ENCODE results near the gene THBS2. TPM values are rescaled to one million over a fixed set of nuclear protein-coding genes. Genes with fewer than 3 reads are reported as not detected.
"Not testable (repeated sequence)": the region's sequence is repeated elsewhere in the genome, so short reads cannot be mapped to it uniquely, and the experiment has no call there.

The THBS2 gene
- total RNA-seq, 4 donors from 2014 or later: 5.4 to 28.3 (median 16.3) TPM

DNA sequence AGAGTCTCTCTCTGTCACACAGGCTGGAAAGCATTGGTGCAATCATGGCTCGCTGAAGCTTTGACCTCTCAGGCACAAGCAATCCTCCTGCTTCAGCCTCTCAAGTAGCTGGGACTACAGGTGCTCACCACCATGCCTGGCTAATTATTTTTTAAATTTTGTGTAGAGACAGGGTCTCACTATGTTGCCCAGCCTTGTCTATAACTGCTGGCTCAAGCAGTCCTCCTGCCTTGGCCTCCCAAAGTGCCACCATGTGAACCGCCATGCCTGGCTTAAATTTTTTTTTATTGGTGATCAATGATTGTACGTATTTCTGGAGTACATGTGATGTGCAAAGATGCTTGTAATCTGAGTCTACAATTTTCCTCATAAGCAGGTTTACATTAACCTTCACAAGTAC is 54.8 kb downstream of the THBS2 start:
- no peak for DNase-seq
- Histone ChIP-seq H3K9me3 (no peaks in the 10 kb centered on the region), H3K4me3 (no peak overlapping the region), H3K36me3 (no peaks in the 10 kb centered on the region), H3K27ac (no peak overlapping the region), H3K4me1 (no peaks in the 10 kb centered on the region), H3K27me3 (no peaks in the 10 kb centered on the region)
- TF ChIP-seq POLR2A (IDR thresholded peaks at IDR 0.05): no peak
- TF ChIP-seq, protein P1, sequence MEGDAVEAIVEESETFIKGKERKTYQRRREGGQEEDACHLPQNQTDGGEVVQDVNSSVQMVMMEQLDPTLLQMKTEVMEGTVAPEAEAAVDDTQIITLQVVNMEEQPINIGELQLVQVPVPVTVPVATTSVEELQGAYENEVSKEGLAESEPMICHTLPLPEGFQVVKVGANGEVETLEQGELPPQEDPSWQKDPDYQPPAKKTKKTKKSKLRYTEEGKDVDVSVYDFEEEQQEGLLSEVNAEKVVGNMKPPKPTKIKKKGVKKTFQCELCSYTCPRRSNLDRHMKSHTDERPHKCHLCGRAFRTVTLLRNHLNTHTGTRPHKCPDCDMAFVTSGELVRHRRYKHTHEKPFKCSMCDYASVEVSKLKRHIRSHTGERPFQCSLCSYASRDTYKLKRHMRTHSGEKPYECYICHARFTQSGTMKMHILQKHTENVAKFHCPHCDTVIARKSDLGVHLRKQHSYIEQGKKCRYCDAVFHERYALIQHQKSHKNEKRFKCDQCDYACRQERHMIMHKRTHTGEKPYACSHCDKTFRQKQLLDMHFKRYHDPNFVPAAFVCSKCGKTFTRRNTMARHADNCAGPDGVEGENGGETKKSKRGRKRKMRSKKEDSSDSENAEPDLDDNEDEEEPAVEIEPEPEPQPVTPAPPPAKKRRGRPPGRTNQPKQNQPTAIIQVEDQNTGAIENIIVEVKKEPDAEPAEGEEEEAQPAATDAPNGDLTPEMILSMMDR (IDR thresholded peaks at IDR 0.05): no peak

DNA sequence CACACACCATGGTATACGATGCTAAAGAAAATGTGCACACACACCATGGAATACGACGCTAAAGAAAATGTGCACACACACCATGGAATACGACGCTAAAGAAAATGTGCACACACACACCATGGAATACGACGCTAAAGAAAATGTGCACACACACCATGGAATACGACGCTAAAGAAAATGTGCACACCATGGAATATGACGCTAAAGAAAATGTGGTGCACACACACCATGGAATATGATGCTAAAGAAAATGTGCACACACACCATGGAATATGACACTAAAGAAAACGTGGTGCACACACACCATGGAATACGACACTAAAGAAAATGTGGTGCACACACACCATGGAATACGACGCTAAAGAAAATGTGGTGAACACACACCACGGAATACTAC is 55.7 kb downstream of the THBS2 start:
- not testable (repeated sequence) for H3K36me3 ChIP-seq, DNase-seq, H3K27ac ChIP-seq, H3K27me3 ChIP-seq, H3K4me3 ChIP-seq, H3K9me3 ChIP-seq, H3K4me1 ChIP-seq

DNA sequence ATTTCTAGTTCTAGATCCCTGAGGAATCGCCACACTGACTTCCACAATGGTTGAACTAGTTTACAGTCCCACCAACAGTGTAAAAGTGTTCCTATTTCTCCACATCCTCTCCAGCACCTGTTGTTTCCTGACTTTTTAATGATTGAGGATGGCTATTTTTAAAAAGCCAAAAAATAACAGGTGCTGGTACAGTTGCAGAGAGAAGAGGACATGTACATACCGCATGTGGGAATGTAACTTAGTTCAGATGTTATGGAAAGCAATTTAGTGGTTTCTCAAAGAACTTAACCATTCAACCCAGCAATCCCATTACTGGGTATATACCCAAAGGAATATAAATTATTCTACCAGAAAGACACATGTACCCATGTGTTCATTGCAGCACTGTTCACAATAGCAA is 57.4 kb downstream of the THBS2 start:
- not testable (repeated sequence) for H3K4me1 ChIP-seq, H3K9me3 ChIP-seq, DNase-seq, H3K4me3 ChIP-seq, H3K27me3 ChIP-seq, H3K27ac ChIP-seq, H3K36me3 ChIP-seq

DNA sequence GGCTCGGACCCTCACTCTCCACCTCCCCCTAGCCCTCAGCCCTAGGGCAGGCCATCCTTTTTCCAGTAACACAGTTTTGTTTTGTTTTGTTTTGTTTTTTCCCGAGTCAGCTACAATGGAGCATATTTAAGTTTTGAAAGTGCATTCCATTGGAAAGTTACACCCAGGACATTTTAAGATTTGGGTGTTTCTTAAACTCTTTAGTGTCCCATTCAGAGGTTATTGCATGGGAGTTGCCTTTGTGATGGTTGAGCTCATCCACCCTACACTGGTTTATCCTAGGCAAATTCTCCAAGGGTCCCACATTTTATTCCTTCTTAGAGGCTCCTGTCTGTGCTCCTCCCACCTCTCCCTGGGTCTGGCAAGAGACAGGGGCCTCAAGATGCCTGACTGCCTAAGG is 58.9 kb downstream of the THBS2 start:
- H3K27ac ChIP-seq: no peak overlapping the region

DNA sequence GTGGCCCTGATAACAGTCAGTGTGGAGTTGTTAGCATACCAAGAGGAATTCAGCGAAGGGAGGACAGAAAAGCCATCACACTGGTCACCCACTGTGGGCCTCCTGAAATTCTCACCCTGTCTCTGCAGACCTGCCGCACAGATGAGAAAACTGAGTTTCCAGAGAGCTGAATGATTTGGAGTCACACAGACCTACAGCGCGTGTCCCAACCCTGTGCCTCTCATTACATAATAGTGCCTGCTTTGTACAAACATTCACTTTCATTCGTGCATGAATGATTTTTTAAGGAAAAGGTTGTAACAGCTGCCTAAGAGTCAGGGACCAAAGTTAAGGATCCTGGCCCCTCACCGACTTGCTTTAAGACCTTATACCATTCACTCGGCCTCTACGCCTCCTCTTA is 62.7 kb downstream of the THBS2 start:
- Histone ChIP-seq H3K9me3 (no peaks in the 10 kb centered on the region), H3K4me3 (no peak overlapping the region), H3K36me3 (no peaks in the 10 kb centered on the region), H3K27me3 (no peaks in the 10 kb centered on the region), H3K27ac (peak overlapping the region in 1 of 4 donors; percentile 26), H3K4me1 (no peaks in the 10 kb centered on the region)
- TF ChIP-seq POLR2A (IDR thresholded peaks at IDR 0.05): no peak
- TF ChIP-seq, protein P1 (IDR thresholded peaks at IDR 0.05): no peak
- no peak for DNase-seq

More for the DNA sequence above, 58.9 kb downstream of the THBS2 start:
- TF ChIP-seq, protein P1 (IDR thresholded peaks at IDR 0.05): no peak
- no peak for TF ChIP-seq POLR2A (IDR thresholded peaks at IDR 0.05)
- H3K36me3 ChIP-seq: no peaks in the 10 kb centered on the region
- H3K27me3 ChIP-seq: no peaks in the 10 kb centered on the region
- H3K9me3 ChIP-seq: no peaks in the 10 kb centered on the region
- H3K4me3 ChIP-seq: no peak overlapping the region
- DNase-seq: no peak
- H3K4me1 ChIP-seq: no peaks in the 10 kb centered on the region

DNA sequence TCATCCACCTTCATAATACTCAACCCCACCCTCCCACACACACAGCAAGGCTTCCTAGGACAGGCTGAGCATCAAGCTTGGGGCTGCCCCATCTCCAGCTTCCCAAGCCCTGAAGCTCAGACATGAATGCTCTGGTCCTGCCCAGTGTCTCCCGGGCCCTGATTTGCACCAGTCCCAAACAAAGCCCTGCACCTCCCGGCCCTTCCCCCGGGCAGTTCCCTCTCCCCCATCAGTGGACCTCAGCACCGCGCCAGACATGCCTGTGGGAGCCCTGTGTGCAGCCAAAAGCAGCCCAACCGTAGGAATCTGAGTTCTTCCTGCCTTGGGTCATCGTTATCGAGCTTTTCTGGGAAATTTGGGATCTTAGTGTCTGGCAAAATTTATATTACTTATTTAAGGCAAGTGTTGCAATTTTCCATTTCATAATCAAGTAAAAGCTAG is 63.5 kb downstream of the THBS2 start:
- peak overlapping the region in 3 of 4 donors; percentile 42 to 46 (median 42) for H3K27ac ChIP-seq
- no peak for TF ChIP-seq POLR2A (IDR thresholded peaks at IDR 0.05)
- TF ChIP-seq, protein P1 (IDR thresholded peaks at IDR 0.05): no peak
- H3K36me3 ChIP-seq: no peaks in the 10 kb centered on the region
- H3K4me1 ChIP-seq: no peaks in the 10 kb centered on the region
- peak in 1 of 3 donors; percentile 64 for DNase-seq
- no peaks in the 10 kb centered on the region for H3K27me3 ChIP-seq
- no peaks in the 10 kb centered on the region for H3K9me3 ChIP-seq
- H3K4me3 ChIP-seq: no peak overlapping the region

DNA sequence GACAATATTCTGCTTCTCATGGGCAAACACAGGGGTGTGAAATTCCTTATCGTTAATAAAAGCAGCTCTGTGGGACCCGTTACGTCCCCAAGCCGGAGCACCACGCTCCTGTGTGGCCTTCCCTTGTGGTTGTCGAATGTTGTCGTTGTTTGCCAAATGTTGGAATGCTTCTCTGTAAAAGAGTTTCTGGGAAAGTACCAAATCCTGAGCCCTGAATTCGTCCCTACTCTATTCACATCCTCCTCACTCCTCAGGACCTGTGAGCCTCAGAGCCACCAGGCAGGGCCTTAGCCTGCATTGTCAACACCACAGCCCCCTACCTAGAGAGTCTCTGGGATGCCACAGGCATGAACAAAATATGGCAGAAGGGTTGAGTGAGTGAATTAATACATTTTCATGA is 64.0 kb downstream of the THBS2 start:
- no peak for DNase-seq
- peak overlapping the region in 3 of 4 donors; percentile 42 to 46 (median 42) for H3K27ac ChIP-seq
- no peak for TF ChIP-seq POLR2A (IDR thresholded peaks at IDR 0.05)
- TF ChIP-seq, protein P1 (IDR thresholded peaks at IDR 0.05): no peak
- no peaks in the 10 kb centered on the region for H3K9me3 ChIP-seq
- no peaks in the 10 kb centered on the region for H3K4me1 ChIP-seq
- no peak overlapping the region for H3K4me3 ChIP-seq
- no peaks in the 10 kb centered on the region for H3K36me3 ChIP-seq
- no peaks in the 10 kb centered on the region for H3K27me3 ChIP-seq

Measured in Peyer's patch (tissue), 4 donors.